ENCODE data around the gene NHS. TPM values are rescaled to one million over a fixed set of nuclear protein-coding genes. Genes with fewer than 3 reads are reported as not detected.

The NHS gene
- total RNA-seq, 1 donor from 2014 or later: 27.8 TPM

GRCh38 chrX:17529151-17529745 is 154.2 kb downstream of the NHS start:
- no peak for DNase-seq (ENCODE audit: extremely low spot score, unreplicated experiment)
- TF ChIP-seq CTCF (conservative IDR thresholded peaks at IDR 0.05): no peak
- Mint-ChIP-seq H3K9me3 (no peaks in the 10 kb centered on the region), H3K36me3 (no peaks in the 10 kb centered on the region), H3K27me3 (no peaks in the 10 kb centered on the region), H3K27ac (no peak overlapping the region), H3K4me1 (ENCODE audit: unreplicated experiment) (peaks cover 78% of the 10 kb centered on the region), H3K4me3 (peak overlapping the region; percentile 46)

GRCh38 chrX:17531500-17531899 is 156.5 kb downstream of the NHS start:
- DNase-seq (ENCODE audit: extremely low spot score, unreplicated experiment): no peak
- H3K27me3 Mint-ChIP-seq: no peaks in the 10 kb centered on the region
- no peak for TF ChIP-seq CTCF (conservative IDR thresholded peaks at IDR 0.05)

GRCh38 chrX:17535229-17535628 is 160.2 kb downstream of the NHS start:
- peak; percentile 65 for TF ChIP-seq CTCF (conservative IDR thresholded peaks at IDR 0.05)
- H3K9me3 Mint-ChIP-seq: peaks cover 2% of the 10 kb centered on the region
- peaks cover 44% of the 10 kb centered on the region for H3K4me1 Mint-ChIP-seq (ENCODE audit: unreplicated experiment)
- H3K27me3 Mint-ChIP-seq: no peaks in the 10 kb centered on the region
- H3K27ac Mint-ChIP-seq: no peak overlapping the region
- DNase-seq (ENCODE audit: extremely low spot score, unreplicated experiment): no peak
- H3K4me3 Mint-ChIP-seq: no peak overlapping the region
- peaks cover 4% of the 10 kb centered on the region for H3K36me3 Mint-ChIP-seq

More at GRCh38 chrX:17531500-17531899, 156.5 kb downstream of the NHS start:
- Mint-ChIP-seq H3K9me3 (no peaks in the 10 kb centered on the region), H3K27ac (peak overlapping the region; percentile 40), H3K4me3 (no peak overlapping the region), H3K4me1 (ENCODE audit: unreplicated experiment) (peaks cover 57% of the 10 kb centered on the region), H3K36me3 (no peaks in the 10 kb centered on the region)

- no peak overlapping the region for H3K4me3 Mint-ChIP-seq
Measured at GRCh38 chrX:17537723-17538243, 162.8 kb downstream of the NHS start.

GRCh38 chrX:17542123-17542522 is 167.1 kb downstream of the NHS start:
- H3K27ac Mint-ChIP-seq: no peak overlapping the region
- H3K9me3 Mint-ChIP-seq: peaks cover 5% of the 10 kb centered on the region
- no peak for DNase-seq (ENCODE audit: extremely low spot score, unreplicated experiment)
- TF ChIP-seq CTCF (conservative IDR thresholded peaks at IDR 0.05): no peak
- H3K27me3 Mint-ChIP-seq: no peaks in the 10 kb centered on the region
- no peak overlapping the region for H3K4me3 Mint-ChIP-seq
- H3K36me3 Mint-ChIP-seq: peaks cover 4% of the 10 kb centered on the region
- H3K4me1 Mint-ChIP-seq (ENCODE audit: unreplicated experiment): peaks cover 41% of the 10 kb centered on the region

More at GRCh38 chrX:17537723-17538243, 162.8 kb downstream of the NHS start:
- Mint-ChIP-seq H3K27ac (peak overlapping the region; percentile 62), H3K9me3 (peaks cover 5% of the 10 kb centered on the region), H3K27me3 (no peaks in the 10 kb centered on the region), H3K36me3 (peaks cover 4% of the 10 kb centered on the region), H3K4me1 (ENCODE audit: unreplicated experiment) (peaks cover 26% of the 10 kb centered on the region)
- no peak for TF ChIP-seq CTCF (conservative IDR thresholded peaks at IDR 0.05)
- DNase-seq (ENCODE audit: extremely low spot score, unreplicated experiment): no peak

Measured in type B pancreatic cell (in vitro differentiated cells).